ENCODE measurements around the gene MYLK.

Gene MYLK

GRCh38 chr3:123872621-123873020 is 11.5 kb downstream of the MYLK start:
- no peak for DNase-seq

GRCh38 chr3:123871946-123872345 is 12.2 kb downstream of the MYLK start:
- peak; percentile 74 for DNase-seq

GRCh38 chr3:123870033-123870432 is 14.1 kb downstream of the MYLK start:
- no peak for DNase-seq

- no peak for DNase-seq
Observed at GRCh38 chr3:123869165-123869564, 15.0 kb downstream of the MYLK start.

- no peak for DNase-seq
Observed at GRCh38 chr3:123864706-123865105, 19.4 kb downstream of the MYLK start.

GRCh38 chr3:123862152-123862551 is 22.0 kb downstream of the MYLK start:
- DNase-seq = no peak

- no peak for DNase-seq
Observed at GRCh38 chr3:123861081-123861836, 22.9 kb downstream of the MYLK start.

GRCh38 chr3:123859177-123859576 is 25.0 kb downstream of the MYLK start:
- DNase-seq = no peak

- no peak for DNase-seq
Observed at GRCh38 chr3:123854905-123855304, 29.2 kb downstream of the MYLK start.

- no peak for DNase-seq
Observed at GRCh38 chr3:123853686-123854372, 30.3 kb downstream of the MYLK start.

GRCh38 chr3:123847209-123847608 is 36.9 kb downstream of the MYLK start:
- DNase-seq = no peak

GRCh38 chr3:123843668-123844067 is 40.5 kb downstream of the MYLK start:
- peak; percentile 39 for DNase-seq

- DNase-seq = no peak
Observed at GRCh38 chr3:123842711-123843110, 41.4 kb downstream of the MYLK start.

GRCh38 chr3:123841476-123842238 is 42.5 kb downstream of the MYLK start:
- DNase-seq = no peak

- DNase-seq = no peak
Observed at GRCh38 chr3:123840961-123841360, 43.2 kb downstream of the MYLK start.

- DNase-seq = no peak
Observed at GRCh38 chr3:123837858-123838257, 46.3 kb downstream of the MYLK start.

GRCh38 chr3:123834631-123835030 is 49.5 kb downstream of the MYLK start:
- no peak for DNase-seq

- DNase-seq = no peak
Observed at GRCh38 chr3:123833398-123833785, 50.7 kb downstream of the MYLK start.

- DNase-seq = no peak
Observed at GRCh38 chr3:123832692-123833397, 51.3 kb downstream of the MYLK start.

GRCh38 chr3:123831420-123831819 is 52.7 kb downstream of the MYLK start:
- no peak for DNase-seq

- no peak for DNase-seq
Observed at GRCh38 chr3:123821920-123822319, 62.2 kb downstream of the MYLK start.

- DNase-seq = peak; percentile 13
Observed at GRCh38 chr3:123819949-123820348, 64.2 kb downstream of the MYLK start.

- DNase-seq = no peak
Observed at GRCh38 chr3:123818921-123819429, 65.2 kb downstream of the MYLK start.
